ENCODE data around the gene TNS1. TPM values are rescaled to one million over a fixed set of nuclear protein-coding genes. Genes with fewer than 3 reads are reported as not detected.
A peak's percentile ranks its signal among the peaks of the same experiment; 100 is the strongest.

The TNS1 gene
- total RNA-seq, 1 donor = 39.0 TPM

DNA sequence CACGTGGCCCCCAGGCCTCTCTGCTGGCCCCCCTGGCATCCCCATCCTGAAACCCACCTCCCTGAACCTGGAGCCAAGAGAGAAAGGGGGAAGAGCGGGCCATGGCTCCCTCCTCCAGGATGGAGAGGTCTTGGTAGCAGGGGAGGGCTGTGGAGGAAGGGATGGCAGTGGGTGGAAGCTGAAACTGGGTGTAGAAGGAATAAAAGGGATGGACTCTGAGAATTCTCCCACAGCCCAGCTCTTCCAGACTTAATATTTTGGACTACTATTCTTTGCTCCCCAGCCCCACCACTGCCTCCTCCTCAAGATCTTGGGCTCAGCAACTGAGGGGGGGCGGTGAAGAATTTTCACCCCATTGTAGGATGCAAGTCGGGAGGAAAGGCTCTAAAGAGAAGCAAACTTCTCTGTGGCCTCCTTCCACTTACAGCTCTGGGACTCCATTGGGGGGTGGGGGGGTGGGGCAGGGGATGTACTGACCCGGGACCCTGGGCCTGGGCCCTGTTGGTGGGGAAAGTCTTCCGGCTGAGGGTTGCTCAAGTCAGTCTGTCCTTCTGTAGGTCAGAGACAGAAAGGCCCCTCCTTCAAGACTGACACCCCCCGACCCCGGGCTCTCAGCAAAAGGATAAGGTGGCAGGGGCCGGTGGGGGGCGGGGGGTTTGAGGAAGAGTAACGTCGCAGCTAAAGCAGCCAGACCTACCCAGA, 501 bp downstream of the TNS1 start:
- no peak for DNase-seq (ENCODE audit: low read depth in 2 of 3, low spot score in 2 of 3)

DNA sequence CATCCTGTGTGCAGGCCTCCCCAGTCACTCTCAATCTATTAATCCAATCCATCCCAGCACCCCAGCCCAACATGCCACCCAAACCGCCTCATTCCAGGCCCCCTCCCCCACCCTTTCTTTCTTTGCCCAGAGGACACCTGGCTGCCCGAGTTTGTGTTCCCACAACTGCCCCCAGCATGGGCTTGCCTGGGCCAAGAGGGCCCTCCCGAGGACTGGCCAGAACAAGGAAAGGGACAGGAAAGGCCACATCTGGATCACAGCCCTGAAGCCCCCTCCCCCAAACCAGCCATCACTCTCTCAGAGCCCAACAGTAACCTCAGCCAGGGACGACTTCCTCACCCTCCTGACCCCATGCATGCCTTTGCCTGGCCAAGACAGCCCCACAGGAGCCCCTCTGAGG, 1.2 kb downstream of the TNS1 start:
- no peak for DNase-seq (ENCODE audit: low read depth in 2 of 3, low spot score in 2 of 3)

DNA sequence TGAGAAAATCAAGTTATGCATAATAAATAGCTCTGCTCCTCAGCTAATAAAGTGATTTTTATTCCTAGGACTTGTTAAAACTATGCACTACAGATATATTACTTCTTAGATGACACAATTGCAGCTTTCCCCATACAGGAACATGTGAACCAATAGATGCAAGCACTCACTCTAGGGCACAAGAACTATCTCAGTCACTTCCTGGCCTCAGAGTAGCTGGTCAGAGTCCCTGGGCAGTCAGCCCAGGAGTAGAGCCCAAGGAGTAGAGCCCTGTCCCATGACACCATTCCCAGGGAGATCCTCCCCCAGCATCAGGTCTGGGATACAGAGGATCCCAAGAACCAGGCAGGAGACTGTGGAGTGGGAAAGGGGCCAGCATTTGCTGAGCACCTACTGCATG, 2.7 kb downstream of the TNS1 start:
- no peak for DNase-seq (ENCODE audit: low read depth in 2 of 3, low spot score in 2 of 3)

DNA sequence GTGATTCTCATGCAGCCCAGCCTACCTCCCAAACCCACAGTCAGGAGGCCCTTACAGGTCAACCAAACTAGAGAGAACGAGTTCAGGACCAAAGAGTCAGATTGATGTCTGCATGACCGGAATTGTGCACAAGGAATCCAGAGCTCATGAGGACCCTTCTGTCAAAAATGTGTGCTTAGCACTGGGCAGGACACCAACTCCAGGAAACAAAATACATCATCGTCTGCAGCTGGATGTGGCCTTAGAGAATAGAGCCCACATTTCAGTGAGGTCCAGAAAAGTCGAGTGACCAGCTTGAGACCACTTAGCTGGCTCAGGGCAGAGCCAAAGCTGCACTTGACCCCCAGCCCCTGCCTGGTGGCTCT, 3.2 kb downstream of the TNS1 start:
- no peak for DNase-seq (ENCODE audit: low read depth in 2 of 3, low spot score in 2 of 3)

DNA sequence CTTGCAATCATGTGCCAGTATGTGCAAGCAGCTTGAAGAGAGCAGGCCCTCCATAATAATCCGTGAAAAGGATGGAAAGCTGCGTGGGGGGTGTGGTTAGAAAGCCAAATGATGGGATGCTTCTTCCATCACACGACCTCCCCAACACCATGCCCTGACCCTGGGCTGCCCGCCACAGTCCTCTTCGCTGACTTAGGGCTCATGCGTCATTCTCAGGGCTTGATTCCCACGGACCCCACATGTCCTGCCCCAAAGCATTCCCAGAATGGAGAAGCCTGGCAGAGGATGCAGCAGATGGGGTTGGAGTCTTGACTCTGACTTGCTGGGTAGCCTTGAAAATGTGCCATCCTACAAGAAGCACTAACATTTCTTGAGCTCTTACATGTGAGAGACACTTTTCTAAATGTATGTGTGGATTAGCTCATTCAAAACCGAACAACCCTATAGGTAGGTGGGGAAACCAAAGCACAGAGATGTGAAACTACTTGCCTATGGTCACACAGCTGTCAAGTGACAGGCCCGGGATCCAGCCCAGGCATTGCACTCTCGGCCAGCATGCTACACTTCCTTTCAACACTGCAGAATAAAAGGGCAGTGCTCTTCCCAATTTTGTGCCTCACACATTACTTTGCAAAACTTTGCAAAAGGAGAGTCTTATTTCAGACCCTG, 3.7 kb downstream of the TNS1 start:
- DNase-seq (ENCODE audit: low read depth in 2 of 3, low spot score in 2 of 3) = no peak

DNA sequence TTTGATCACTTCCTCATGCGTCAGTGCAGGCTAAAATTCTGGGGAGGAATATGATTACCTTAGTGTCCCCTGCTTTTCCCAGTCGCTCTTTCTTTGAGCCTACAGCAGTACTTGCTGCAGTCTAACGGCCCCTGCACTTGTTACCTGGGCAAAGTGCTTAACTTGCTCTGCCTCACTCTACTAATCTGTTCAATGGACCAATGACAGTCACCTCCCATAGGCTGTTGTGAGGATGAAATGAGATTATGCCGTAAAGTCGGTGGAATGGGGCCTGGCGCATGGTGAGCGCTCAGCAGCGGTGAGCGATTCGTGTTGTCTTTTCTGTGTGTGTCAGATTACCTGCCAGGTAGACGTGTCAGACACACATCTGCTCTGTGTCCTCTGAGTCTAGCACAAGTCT, 5.3 kb downstream of the TNS1 start:
- DNase-seq (ENCODE audit: low read depth in 2 of 3, low spot score in 2 of 3) = no peak

DNA sequence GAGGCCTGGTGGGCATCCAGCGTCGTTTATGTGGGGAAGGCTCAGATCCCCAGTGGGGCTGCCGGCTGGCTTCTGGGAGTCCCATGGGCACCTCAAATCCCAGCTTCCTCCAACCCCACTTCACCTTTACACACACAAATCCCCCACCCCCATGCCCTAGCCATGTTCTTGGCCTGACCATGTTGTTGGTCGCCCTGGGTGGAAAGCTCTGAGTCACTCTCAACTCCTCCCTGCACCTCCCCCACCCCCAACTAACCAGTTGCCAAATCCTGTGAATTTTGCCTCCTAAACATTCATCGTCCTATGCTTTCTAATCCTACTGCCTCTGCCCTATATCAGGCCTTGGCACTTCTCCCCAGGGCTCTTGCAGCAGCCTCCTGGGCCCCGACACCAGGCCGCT, 6.4 kb downstream of the TNS1 start:
- DNase-seq (ENCODE audit: low read depth in 2 of 3, low spot score in 2 of 3) = no peak

DNA sequence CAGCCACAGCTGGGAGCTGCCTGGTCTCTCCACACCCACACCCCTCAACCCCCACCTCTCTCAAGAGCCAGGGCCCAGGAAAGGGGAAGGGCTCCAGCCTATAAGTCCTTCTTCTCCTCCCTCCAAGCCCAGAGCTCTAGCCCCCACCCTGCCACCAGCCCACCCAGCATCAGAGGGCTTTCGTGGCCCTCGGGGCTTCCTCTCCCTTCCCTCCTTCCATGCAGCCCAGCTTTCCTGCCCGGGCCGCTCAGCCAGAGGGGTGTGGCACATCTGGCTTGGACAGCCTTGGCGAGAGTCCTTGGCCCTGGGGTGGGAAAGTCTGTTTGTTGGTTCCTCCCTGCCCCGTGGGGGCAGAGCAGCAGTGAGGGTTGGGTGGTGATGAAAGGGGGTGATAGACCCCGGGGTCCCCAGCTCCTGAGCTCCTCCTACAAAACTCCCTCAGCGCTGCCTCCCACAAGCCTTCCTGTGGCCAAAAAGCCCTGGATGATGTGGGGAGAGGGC, 7.0 kb downstream of the TNS1 start:
- DNase-seq (ENCODE audit: low read depth in 2 of 3, low spot score in 2 of 3) = no peak

DNA sequence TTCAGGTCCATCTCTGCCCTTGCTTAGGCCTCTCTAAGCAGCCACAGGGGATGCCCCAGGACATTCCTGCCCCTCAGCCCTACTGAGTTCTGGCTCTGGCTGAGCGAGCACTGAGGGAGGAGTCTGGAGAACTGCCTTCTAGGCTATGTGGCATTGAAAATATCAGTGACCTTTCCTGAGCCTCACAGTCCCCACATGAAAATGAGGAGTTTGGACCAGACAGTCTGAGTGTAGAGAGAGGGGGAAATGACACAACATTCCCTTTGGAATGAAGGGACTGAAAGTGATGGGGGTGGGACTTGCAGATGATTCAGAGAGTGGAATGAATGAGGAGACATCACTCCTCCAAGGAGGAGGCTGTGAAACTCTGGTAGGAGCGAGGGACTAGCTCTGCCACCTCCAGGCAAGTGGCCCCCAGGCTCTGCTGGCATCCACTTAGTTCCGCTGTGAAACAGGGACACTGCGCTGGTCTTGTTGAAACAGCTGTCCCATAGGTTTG, 8.0 kb downstream of the TNS1 start:
- DNase-seq (ENCODE audit: low read depth in 2 of 3, low spot score in 2 of 3) = no peak

DNA sequence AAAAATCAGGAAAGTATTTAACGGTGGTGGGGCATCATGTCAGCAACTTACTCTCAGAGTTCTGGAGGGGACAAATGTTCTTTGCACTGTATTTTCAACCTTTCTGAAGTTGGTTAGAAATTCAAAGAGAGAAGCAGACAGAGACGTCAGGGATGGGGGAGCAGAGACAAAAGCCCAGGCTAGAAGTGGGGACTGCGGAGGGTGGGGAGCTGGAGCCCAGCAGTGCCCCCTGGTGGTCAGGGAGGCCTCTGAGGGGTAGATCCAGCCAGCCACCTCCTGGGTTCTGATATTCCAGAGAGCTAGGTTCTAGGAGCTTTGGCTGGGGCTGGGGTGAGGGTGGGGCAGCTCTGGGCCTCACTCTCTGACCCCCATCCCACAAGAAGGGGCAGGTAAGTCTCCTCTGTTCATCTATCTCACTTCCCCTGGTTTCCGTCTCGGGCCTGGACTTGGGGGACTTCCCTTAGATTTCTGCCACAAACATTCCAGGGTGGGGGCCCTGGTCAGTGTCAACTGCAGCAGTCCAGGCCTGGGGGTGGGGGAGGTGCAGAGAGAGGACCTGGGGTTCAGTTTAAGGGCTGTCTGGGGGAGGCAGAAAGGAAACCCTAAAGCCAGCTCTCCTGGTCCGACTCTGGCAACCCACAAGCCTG, 8.9 kb downstream of the TNS1 start:
- peak in 2 of 3 donors; percentile 62 to 69 for DNase-seq (ENCODE audit: low read depth in 2 of 3, low spot score in 2 of 3)

DNA sequence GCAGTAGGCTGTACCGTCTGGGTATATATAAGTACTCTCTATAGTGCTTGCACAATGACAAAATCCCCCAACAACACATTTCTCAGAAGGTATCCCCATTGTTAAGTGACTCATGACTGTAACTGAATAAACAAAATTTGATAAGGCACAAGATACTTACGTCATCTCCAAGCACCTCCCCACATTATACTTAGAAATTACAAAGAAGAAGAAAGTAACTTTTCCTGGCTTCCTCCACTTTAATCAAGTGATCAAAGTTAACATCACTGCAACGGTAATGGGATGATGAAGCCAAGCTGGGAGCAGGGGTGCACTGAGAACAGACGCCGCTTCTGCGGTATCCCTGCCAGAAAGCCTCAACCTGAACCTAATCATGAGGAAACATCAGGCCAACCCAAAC, 9.7 kb downstream of the TNS1 start:
- no peak for DNase-seq (ENCODE audit: low read depth in 2 of 3, low spot score in 2 of 3)

DNA sequence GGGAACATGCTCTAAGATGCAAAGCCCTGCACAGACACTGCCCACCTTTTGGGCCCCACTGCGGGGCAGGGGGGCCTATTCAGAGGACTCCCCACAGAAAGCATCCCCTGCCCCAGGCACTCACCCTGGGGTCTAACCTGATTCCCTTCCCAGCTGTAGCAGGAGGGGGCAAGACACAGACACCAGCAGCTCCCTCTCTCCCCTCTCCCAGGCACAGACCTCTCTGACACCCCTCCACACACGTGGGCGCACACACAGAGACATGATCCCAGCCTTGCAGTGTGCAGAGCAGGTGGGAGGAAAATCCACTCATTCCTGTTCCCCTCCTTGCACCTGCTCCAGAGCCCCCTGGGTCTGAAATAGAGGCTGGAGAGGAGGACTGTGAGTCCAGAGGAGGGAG, 10.7 kb downstream of the TNS1 start:
- DNase-seq (ENCODE audit: low read depth in 2 of 3, low spot score in 2 of 3) = no peak

DNA sequence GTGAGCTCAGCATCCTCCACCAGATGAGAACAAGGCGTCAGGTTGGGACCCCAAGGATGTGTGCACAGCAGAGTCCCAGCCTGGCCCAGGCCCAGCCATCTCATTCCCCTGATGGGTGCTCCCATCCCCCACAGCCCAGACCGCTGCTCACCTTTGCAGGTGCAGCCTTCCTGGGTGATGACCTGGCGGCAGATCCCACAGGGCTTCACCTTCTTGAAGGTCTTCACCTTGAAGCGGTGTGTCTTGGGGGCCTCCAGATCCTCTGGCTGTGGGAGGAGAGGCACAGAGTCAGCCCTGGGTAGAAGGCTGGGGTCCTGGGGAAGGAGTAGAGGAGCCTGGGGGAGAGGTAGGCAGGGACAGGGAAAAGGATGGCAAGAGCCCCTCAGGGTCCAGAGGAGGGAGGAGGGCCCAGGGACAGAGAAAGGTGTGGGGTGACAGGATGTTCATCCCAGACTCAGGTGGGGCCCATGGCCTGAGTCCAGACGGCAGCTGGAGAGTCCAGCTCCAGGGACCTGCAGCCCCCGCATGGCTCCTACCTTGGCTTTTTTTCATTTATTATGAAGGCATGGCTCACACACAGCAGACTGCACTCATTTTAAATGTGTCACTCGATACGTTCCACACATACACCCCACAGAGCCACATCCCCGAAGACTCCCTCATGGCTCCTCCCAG, 11.9 kb downstream of the TNS1 start:
- no peak for DNase-seq (ENCODE audit: low read depth in 2 of 3, low spot score in 2 of 3)

DNA sequence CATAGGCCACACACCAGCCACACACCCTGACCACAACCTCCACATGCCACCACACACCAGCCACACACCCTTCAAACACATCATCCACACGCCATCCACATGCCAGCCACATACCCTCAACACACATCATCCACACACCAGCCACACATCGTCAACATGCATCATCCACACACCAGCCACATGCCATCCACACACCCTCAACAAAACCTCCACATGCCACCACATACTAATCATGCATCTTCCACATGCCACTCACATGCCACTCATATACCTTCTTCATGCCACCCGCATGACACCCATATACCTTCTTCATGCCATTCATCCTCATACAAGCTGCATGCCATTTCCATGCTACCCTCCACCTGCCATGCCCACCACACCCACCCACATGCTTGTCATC, 12.4 kb downstream of the TNS1 start:
- DNase-seq (ENCODE audit: low read depth in 2 of 3, low spot score in 2 of 3) = no peak

DNA sequence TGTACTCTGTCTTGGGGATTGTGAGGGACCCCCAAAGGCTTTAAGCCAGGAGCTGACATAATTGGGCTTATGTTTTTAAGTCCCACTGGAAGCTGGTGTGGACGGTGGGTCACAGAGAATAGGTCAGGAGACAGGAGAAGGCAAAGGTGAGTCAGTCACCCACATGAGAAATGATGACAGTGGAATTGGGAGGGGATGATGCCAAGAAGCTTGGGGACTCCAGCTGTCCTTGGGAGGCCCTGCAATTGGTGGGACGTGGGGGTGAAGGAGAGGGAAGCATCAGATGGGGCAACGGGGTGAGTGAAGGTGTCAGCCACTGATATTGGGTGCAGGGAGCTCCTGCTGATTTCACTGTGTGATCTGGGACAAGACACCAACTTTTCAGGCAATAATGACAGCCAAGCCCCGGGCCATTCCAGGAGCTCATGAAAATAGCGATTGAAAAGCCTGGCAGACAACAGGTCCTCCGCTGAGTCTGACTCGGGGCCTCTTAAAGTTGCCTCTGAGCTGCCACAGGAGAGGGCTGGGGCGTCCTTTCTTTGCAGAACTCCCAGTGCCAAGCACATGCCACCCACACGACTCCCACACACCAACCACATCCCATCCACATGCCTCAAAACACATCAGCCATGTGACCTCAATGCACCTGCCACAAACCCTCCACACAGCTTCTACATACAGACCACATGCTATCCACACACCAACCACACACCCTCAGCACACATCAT, 13.4 kb downstream of the TNS1 start:
- DNase-seq (ENCODE audit: low read depth in 2 of 3, low spot score in 2 of 3) = no peak

DNA sequence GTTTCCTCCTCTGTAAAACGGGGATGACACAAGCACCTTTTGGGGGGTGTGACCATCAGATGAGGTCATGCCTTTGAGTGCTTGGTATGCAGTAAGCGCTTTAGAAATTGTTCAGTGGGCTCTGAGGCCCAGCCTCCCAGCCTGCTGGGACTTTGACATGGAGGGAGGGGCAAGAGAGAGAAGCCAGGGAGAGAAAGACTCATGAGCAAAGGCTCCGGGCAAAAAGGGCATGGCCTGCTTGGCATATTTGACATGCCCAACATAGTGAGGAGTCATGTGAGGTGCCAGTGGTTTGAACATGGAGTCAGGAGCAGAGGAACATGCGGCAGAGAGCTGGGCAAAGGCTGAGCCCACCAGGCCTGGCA, 14.0 kb downstream of the TNS1 start:
- DNase-seq (ENCODE audit: low read depth in 2 of 3, low spot score in 2 of 3) = no peak

DNA sequence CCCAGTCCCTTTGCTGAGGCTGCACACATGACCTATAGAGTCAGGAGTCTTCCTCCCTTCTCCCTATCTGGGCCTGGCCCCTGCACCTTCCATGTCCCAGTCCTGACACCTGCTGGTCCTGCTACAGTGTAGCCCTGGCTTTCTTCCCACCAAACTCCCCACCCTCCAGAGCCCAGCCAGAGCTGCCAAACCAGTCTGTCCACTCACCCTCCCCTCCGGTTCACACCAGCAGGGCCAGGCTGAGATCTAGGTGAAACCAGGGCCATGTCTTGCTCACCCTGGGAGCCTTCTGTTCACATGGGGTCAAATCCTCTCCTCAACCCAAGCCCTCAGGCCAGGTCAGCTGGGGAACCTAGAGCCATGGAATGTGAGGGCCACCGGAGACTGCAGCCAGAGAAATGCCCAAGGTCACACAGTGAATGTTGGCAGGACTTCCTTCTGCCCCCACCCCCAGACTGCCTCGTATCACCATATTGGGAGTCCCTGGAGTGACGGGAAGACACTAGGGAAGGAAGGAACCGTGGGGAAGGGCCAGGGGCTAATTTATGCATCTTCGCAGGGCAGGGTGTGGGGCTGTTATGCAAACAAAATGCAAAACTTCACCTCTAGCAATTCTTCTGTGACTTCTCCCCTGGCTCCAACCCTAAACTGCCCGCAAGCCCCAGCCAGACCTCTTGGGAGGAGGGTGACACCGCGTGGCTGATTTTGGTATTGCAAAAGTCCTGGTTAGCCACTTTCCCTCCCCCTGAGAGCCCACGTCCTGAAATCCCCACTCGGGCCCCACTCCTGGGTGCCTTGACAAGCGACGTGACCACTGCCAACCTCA, 14.6 kb downstream of the TNS1 start:
- peak in 2 of 3 donors; percentile 54 to 84 for DNase-seq (ENCODE audit: low read depth in 2 of 3, low spot score in 2 of 3)

DNA sequence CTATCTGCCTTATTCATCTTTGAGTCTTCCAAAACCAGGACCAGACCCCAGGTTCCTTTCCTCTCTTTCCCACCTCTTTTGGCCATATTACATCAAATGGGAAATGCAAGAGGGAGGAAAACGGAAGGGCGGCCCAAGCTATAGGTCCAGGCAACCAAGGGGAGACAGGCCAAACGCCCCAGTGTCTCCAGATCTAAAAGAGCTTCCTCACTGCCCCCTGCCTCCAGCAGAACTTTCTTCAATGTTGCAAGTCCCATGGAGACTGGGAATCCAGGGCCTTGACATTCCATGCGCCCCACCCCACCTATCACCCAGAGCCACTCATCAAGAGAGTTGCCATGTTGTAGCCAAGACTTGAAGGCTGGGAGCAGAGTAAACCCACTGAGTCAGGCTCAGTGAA, 15.4 kb downstream of the TNS1 start:
- DNase-seq (ENCODE audit: low read depth in 2 of 3, low spot score in 2 of 3) = no peak

DNA sequence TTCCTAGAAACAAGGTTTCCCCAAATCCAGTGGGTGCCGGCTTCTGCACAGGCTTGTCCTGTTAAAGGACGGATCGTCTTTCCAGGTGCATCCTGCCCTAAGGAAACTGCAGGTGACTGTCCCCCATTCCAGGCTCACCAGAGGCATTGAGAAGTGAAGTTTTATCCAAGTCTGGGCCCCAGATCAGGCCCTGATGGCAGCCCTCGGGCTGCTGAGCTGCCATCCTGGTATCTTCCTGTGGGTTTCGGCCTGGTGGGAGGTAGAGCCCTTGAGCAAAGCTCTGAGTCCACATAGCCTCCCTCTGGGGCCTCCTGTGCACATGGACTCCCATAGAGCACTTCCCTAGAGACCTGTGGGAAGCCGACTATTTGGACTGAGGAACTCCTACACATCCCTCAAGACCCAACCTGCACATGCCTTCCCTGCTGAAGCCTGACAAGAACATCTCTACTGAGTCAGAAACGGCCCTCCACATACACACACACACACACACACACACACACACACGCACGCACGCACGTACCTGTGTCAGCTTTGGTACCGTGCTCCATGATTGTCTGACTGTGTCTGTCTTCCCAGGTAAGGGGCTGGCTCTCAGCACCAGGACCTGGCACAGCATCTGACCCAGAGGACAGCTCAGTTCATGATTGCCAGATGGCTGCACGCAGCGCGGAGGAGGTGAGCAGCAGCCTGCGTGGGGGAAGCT, 16.4 kb downstream of the TNS1 start:
- no peak for DNase-seq (ENCODE audit: low read depth in 2 of 3, low spot score in 2 of 3)

Data from hematopoietic multipotent progenitor cell (in vitro differentiated cells).